ENCODE data around the gene CACNB2.

The CACNB2 gene

DNA sequence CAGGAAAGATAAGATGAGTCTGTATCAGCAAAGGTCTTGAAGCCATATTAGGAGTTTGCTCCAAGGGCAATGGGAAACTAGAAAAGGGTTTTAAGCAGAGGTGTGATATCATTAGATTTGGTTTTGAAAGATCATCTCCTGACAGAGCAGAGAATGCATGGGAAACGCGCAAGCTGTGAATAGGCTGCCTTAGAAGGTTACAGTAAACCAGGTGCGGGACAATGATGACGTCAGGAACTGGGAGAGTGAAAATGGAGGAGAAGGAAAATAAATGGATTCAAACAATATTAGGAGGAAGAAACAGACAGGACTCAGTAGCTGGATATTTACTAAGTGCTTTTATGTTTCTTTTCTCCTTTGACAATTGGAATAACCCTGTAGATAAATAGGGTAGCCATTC is 50.6 kb downstream of the CACNB2 start:
- DNase-seq (ENCODE audit: low spot score) = no peak
- in situ Hi-C loops (cut with MboI; ENCODE audit: low pct_unique_long_range_greater_than_20kb, low sequenced_read_pairs, unreplicated experiment) = no loop called here
- TF ChIP-seq CTCF (IDR thresholded peaks at IDR 0.05; ENCODE audit: extremely low read depth, insufficient read depth, missing control alignments) = no peak

- in situ Hi-C loops (cut with MboI; ENCODE audit: low pct_unique_long_range_greater_than_20kb, low sequenced_read_pairs, unreplicated experiment) = no loop called here
- no peak for TF ChIP-seq CTCF (IDR thresholded peaks at IDR 0.05; ENCODE audit: extremely low read depth, insufficient read depth, missing control alignments)
- DNase-seq (ENCODE audit: low spot score) = no peak
These were observed 54.4 kb downstream of the CACNB2 start for GRCh38 chr10:18194634-18195033.

GRCh38 chr10:18195060-18195799 is 55.0 kb downstream of the CACNB2 start:
- no peak for DNase-seq (ENCODE audit: low spot score)
- in situ Hi-C loops (cut with MboI; ENCODE audit: low pct_unique_long_range_greater_than_20kb, low sequenced_read_pairs, unreplicated experiment) = no loop called here
- TF ChIP-seq CTCF (IDR thresholded peaks at IDR 0.05; ENCODE audit: extremely low read depth, insufficient read depth, missing control alignments) = no peak

DNA sequence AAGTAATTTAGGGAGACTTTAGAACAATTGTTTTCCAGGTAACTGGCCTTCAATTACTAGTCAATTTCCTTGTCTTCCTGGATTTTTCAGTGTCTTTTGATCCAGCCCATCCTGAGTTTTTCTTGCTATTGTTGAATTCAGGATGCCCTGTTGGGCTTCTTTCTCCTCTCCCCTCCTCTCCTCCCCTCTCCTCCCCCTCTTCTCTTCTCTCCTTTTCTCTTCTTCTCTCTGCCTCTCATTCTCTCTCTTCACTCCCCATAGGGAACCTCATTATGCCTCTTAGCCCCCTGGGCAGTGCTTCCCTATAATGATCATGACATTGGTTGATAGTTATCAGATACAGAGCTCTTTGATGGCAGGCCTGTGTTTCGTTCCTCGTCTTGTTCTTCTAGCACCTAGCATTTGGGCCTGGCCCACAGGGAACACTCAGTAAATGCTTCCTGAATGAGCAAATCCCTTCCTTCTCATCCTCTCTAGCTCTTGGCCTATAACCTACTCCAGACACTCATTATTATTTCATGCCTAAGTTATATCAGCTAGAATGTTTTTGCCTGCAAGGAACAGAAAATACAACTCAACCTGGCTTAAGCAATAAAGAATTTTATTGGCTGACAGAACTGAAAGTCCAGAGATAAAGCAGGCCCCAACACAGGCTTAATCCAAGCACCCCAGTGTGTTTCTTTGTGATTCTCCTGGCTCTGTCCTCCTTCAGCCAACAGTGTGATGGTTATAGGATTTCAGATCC is 56.8 kb downstream of the CACNB2 start:
- TF ChIP-seq CTCF (IDR thresholded peaks at IDR 0.05; ENCODE audit: extremely low read depth, insufficient read depth, missing control alignments) = no peak
- in situ Hi-C loops (cut with MboI; ENCODE audit: low pct_unique_long_range_greater_than_20kb, low sequenced_read_pairs, unreplicated experiment) = no loop called here
- no peak for DNase-seq (ENCODE audit: low spot score)

- in situ Hi-C loops (cut with MboI; ENCODE audit: low pct_unique_long_range_greater_than_20kb, low sequenced_read_pairs, unreplicated experiment) = no loop called here
- no peak for DNase-seq (ENCODE audit: low spot score)
- TF ChIP-seq CTCF (IDR thresholded peaks at IDR 0.05; ENCODE audit: extremely low read depth, insufficient read depth, missing control alignments) = no peak
These were observed 57.5 kb downstream of the CACNB2 start for GRCh38 chr10:18197706-18198105.

GRCh38 chr10:18201877-18202276 is 61.7 kb downstream of the CACNB2 start:
- no peak for DNase-seq (ENCODE audit: low spot score)
- no peak for TF ChIP-seq CTCF (IDR thresholded peaks at IDR 0.05; ENCODE audit: extremely low read depth, insufficient read depth, missing control alignments)
- in situ Hi-C loops (cut with MboI; ENCODE audit: low pct_unique_long_range_greater_than_20kb, low sequenced_read_pairs, unreplicated experiment) = no loop called here
